A549 treated with CpdA at 1 μM for 4 hours (cell line): ENCODE results near the gene PLA2R1. TPM values are rescaled to one million over a fixed set of nuclear protein-coding genes. Genes with fewer than 3 reads are reported as not detected.

Source experiments
- total RNA-seq: library from RNA; stranded (reverse); fragments of 200-300 nt; extraction: Qiagen RNA extraction; gene quantifications from 5 replicates; pipeline ENCODE4 v1.2.3, GENCODE V29; 2022; ENCODE audit warnings: low read depth

The PLA2R1 gene
- total RNA-seq = 1.9 to 2.6 TPM (median 2.6 TPM) in 5 replicates

GRCh38 chr2:160062292-160063005 is at the start of gene PLA2R1:
PLA2R1 (minus strand) TSS chr2:160062615; CDS start chr2:160062403, 212 bp downstream.

GRCh38 chr2:159904127-159904958 is 158.1 kb downstream of the PLA2R1 start, which contains the start of gene LY75:
LY75 (minus strand) TSS chr2:159904756.

Other genes starting within 250 kb of the PLA2R1 start
- 0.04 to 0.11 TPM (median 0.09 TPM) in 3 of 5 replicates, not detected in the others for gene LY75, start 157.9 kb downstream of the PLA2R1 start, total RNA-seq
- 0.84 to 2.4 TPM (median 1.1 TPM) in 5 replicates for gene ITGB6, start 137.7 kb upstream of the PLA2R1 start, total RNA-seq